HG02763 (cell line): Measurements from ENCODE around the gene RTN1.
A peak's percentile ranks its signal among the peaks of the same experiment; 100 is the strongest.

ENCODE experiments used
- ATAC-seq: cut with Tn5 transposase; IDR thresholded peaks from one replicate; pipeline ENCODE4 v1.9.1; 2021; ENCODE audit warnings: mild to moderate bottlenecking, moderate library complexity; ENCODE audit not compliant: unreplicated experiment

Gene RTN1

DNA sequence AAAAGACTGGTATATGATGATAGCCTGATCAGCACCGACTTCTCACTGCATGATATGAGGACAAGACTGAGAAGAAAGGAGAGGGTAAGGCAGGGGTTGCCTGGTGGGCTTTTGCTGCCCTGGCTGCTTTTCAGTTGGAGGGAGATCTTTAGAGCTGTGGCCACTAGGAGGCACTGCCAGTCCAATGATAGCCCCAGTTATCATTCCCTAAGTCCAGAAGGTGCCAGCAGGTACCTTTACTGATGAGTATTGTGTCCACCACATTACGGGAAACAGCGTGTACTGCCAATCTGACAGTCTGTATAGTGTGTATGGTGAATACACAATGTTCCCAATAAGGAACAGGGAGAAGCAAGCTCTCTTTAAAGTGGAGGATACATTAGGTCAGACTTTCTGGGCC lies 238.2 kb downstream of the RTN1 start:
- ATAC-seq: no peak

DNA sequence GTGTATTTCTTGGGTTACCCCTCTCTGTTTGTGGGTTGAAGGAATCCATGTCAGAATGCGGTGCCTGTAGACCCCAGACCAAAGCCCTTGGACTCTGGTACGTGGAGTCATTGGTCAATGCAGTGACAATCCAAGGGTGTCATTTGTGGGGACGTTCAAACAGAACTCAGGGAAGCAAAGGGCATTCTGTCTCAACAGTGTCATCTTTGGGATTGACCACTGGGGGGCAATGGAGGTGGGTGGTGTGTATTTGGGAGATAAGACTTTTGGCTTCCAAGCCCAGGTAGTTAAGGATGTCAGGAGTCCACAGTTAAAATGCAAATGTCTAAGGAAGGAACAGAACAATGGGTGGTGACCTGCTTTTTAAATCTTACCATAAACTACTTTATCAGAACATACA lies 239.3 kb downstream of the RTN1 start:
- ATAC-seq: no peak

DNA sequence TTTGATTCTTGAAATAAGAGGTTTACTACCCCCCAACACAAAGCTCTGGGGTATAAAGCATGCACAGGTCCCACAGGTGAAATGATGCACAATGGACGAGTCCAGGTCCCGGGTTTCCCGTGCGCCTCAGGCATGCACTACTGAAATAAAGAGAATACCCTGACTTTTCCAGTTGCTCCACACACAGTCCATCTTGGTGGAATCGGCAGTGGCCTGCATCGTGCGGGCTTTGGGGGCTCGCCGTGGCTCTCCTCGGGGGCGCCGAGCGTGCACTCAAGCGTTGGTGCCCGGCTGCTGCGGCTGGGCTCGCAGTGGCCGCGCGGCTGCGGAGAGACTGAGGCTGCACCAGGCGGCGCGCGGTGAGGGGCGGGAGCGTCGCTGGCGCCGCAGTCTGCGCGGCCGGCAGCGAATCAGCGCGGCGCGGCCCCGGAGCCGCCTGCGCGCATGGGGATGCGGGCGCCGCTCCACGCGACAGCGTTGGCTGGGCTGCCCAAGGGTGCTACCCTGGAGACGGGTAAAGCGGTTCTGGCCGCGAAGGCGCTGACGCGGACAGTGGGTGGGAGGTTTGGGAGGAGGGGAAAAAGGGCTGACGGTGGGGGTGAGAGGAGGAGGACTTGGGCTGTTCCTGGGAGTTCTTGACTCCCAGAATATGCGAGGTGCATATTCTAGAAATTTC lies 240.2 kb downstream of the RTN1 start:
- no peak for ATAC-seq

DNA sequence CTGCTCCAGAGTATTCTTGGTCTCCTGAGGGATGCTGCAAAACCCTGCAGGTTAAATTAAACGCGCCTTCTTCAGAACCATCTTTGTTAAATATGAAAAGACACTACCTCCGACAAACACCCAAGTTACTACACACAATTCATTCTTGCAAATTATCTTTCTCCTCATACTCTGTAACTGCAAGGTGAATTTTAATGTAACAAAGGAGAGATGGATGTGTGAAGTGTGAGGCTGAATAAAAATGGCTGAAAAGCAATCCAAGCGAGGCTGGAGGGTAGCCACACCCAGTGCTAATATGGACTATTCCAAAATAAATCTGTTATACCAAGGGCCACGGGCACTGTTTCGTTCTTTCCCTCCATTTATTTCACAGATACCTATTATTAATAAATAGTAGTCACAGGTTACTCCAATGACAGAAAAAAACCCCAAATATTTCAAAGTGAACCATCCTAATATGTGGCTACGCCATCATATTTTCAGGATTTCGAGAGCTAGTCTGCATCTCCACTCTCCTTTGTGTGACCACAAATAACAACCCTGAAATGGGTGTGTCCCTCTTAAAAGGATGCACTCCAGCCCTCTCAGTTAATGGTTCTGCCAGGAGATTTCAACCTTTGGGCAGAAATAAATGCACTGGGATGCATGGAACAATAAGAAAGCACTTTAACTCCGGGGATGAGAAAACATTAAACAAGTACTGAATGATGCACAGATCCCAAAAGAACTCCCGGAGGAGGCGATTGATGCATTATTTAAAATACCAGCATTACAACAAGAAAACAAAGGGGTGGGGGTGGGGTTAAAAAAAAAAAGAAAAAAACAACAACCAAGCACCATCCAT lies 240.9 kb downstream of the RTN1 start:
- ATAC-seq: no peak

DNA sequence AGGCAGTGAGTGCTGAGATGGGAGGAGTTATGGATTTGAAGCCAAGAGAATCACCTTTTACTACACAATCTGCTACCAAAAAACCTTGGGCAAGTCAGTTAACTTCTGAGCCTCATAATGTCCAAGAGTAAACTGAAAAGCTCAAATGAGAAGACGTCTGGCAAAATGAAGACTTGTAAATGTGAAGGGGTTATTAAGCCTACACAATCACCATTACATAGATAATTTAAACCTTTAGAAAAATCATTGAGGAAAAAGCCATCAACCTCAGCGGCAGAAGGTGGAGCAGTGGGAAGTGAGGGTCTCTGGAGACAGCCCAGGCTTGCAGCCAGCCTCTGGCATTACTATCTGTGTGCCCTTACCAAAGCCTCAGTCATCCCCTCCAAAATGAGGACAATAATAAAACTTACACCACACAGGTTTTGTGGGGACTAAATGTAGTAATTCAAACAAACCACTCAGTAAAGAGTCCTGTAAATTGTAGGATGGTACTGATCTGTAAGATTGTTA lies 243.5 kb downstream of the RTN1 start:
- no peak for ATAC-seq

DNA sequence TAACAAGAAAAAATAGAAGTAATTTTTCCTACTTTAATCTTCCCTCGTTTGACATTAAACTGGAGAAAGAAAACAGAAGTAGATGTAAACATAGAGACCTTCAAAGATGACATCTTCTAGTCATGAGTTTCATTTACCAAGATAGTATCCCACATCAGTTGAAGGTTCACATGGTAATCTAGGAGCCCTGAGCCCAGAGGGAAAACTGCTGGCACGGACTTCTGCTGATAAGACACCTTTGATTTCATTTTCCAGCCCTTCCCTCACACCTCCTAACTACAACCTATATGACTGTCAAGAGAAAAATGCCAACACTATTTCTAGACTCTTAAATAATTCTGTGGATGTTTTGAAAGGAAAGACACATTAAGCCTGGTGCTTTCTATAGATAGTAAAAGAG lies 247.9 kb downstream of the RTN1 start:
- ATAC-seq: no peak

DNA sequence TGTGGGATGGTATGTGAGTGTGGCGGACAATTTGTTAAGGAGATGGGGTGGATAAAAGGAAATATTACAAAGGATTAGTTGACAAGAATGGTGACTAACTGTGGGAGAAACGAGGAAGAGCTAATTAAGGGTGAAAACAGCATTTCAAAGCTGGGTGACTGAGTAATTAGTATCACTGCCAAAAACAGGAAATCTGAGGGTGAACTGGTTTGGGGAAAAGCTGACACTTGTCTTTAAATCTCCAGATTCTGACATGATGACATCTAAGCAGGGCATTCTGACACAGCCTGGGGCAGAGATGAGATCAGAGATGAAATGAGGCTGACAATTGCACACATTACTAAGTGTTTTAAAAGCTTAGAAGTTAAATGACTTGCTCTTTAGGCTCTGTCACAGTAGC lies 251.5 kb downstream of the RTN1 start:
- ATAC-seq: no peak

DNA sequence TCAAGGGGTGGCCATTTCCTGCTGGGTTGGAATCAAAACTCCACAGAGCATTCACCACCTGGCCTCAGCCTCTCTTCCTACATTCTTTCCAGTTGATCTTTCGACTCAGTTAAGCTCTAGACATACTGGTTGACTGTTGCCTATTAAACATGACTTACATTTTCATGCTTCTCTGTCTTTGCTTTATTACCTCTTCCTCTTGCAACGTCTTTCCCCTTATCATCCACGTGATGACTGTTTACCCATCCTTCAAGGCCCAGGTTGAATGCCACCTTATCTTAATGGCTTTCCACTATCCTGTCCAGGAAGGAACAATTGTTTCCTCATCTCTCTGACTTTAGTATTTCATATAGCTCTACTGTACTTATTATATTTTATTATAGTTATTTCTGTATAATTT lies 269.5 kb downstream of the RTN1 start:
- no peak for ATAC-seq

DNA sequence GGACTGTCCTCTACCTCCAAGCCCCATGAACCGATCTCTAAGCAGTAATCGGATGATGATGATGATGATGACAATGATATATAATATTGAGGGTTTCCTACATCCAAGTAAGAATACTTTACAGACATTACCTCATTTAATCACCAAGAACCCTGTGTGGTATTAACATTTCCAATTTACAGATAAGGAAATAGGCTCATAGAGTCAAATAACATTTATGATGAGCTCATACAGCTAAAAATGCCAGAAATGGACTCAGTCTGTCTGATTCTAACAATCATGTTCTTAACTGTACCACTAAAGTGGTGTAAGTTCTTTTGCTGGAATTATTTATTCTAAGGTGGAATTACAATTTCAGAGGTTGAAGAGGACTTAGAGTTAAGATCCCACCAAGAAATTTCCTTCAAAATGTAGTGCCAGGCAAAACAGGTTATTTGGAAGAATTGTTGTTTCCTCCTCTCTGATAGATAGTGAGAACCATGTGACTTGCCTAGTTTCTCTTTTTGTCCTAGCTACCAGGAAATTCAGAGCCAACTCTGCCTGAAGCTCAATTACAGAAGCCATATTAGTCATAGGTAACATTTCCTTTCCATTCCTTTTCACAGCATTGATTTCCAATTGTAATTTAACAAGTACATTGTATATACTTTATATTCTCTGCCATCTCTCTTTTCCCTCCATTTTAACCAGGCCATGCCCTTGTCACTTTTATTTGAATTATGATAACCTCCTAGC lies 270.2 kb downstream of the RTN1 start:
- no peak for ATAC-seq

DNA sequence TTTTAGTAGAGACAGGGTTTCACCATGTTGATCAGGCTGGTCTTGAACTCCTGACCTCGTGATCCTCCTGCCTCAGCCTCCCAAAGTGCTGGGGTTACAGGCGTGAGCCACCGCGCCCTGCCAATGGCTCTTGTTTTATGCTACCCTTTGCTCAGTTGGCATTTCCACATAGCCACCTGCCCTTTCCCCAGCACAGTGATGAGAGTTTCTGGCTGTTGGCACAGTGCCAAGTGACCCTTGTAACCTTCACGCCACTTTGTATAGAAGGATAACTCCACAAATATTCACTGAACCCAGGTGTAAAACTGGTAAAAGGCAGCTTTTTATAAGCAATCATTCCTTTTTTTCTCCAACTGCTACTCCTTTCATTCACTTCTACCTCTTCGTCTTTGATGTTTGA lies 275.5 kb downstream of the RTN1 start:
- ATAC-seq: no peak

DNA sequence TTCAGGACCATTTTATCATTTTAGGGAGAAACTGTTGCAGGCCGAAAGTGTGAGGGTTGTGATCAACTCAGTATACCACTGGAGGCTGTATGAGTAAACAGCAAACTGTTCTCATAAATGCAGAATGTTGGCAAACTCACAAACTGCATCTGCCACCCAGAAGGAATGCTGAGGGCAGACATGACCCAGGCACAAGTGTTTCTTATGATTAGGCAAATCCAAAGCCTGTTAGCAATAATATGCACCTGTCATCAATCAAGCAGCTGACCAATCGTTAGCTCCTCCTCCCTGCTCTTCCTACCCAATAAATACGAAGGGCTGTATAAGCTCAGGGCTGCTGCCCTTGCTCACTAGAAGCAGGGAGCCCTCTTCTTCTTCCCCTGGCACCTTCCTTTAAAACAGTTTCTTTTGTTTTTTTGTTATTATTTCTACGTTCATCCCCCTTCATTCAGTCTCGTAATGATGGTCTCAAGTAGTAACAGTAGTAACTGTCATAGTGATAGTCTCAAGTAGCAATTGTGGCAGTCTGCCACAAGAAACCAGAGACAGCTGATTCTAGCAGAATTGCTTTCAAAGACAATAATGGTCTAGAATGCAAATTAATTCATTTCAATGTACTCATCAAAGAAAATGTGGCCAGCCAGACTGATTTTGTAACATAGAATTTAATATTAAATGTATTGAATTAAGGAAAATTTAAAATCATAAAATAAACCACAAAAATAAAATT lies 278.8 kb downstream of the RTN1 start:
- ATAC-seq: no peak

DNA sequence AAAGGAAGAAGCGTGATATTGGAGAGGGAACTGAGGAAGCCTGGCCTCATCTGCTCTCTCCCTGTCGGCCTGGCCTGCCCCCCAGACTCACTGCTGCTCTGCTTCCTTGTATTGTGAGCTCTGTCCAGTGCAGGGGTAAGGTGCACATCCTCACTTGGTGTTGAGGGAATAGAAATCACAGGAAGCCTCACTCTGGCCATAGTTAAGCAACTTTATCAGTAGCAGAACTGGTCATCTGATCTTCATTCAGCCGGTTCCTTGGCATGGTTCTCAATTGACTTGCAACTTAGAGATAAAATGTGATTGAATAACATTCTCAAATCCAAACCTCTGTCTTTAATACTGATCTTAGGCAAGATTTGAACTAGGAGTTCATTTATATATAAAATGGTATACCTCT lies 282.5 kb downstream of the RTN1 start:
- ATAC-seq: no peak

DNA sequence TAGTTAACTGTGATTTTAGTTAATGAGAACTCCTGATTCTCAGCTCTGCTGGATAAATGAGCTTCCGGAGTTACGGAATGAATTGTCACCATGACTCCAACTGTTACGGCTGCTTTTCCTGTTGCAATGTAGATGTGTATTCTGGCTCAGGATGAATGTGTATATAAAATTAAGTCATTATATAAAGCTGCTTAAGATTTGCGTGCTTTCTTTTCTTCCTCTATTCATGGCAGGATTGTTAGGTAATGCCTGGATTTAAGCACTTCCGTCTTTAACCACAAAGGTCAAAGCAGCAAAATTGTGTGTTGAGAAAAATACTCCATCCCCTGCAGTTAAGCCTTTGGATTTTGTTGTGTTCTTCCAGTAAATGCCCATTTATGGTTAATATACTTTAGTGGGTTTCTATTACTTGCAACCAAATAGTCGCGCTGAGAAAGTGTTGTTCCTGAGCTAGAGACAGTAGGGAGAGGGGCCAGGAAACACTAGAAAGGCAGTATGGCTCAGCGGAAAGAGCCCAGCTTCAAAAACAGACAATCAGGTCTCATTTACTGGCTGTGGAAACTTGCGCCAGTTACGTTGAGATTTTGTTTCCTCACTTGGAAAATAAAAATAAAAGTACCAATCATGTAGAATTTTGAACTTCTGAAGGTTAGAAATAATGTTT lies 284.6 kb downstream of the RTN1 start:
- no peak for ATAC-seq

DNA sequence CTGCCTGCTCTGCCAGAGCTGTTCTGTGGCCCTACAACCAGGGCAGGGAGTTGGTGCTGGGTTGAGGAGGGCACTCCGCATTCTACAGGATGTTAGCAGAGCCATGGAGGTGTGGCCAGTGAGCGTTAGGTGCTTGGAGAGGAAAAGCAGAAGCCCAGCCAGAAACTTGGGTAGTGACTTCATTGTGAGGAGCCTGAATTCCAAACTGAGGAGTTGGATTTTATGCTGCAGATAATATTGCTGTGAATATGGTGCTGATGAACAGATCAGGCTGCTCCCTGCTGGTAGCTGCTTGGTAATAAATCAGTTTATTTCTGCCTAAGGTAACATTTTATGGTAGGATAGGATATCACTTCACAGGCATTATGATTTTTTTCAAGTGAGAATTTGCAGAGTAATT lies 286.8 kb downstream of the RTN1 start:
- ATAC-seq: no peak

DNA sequence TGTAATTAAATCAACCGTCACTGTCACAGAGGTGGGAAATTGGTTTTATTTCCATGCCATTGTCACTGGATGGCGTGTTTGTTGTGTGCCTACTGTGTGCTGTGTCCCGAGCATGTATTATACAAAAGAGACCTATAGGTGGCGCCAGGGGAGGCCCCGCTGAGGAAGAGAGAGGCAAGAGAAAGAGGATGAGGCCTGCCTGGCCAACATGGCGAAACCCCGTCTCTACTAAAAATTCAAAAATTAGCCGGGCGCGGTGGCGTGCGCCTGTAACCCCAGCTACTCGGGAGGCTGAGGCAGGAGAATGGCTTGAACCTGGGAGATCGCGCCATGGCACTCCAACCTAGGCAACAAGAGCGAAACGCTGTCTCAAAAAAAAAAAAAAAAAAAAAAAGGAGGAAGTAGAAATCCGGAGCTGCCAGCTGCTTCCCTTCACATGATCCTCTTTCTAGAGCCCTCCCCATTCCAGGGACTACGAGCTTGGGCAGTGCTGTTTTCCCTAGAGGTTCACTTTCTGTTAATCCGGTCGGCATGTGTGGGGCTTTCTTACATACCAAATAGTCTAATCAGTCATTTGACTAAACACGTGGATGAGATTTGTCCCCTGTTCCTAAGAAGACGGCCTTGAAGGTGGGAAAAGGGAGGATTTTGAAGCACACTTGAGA lies 287.6 kb downstream of the RTN1 start:
- no peak for ATAC-seq

DNA sequence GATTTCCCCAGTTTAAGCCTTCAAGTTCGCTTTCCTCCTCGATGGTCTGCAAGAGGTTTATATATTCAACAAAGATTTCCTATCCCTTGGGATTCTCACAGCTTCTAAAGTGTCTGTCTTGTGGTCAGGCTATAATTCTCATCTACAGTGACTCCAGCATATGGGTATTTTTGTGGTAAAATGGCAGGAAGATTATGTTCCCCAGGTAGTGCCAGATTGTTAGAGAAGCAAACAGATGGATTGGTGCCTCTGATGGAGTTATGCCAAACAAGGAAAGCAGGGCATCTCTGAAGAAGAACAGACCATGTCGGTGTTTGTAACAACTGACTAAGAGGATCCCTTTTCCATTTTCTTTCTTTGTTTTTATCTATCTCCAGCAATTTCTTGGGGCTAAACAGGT lies 288.4 kb downstream of the RTN1 start:
- no peak for ATAC-seq

DNA sequence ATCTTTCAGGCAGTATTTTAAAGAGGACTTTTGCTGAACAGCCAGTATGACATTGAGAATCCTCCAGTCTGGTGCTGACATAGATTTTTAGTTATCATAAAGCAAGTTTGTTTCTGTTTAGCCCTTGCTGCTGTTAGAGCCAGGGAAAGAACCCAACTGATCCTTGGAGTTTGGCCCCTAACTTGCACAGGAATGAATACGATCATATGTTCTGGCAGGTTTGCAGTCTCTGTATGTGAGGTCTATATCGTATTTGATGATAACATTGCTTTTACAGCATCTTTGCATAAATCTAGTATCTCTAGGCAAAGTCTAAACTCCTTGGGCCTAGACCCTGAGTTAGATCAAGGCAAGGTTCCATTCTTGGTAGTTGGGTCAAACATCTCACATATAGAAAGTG lies 289.7 kb downstream of the RTN1 start:
- ATAC-seq: no peak

DNA sequence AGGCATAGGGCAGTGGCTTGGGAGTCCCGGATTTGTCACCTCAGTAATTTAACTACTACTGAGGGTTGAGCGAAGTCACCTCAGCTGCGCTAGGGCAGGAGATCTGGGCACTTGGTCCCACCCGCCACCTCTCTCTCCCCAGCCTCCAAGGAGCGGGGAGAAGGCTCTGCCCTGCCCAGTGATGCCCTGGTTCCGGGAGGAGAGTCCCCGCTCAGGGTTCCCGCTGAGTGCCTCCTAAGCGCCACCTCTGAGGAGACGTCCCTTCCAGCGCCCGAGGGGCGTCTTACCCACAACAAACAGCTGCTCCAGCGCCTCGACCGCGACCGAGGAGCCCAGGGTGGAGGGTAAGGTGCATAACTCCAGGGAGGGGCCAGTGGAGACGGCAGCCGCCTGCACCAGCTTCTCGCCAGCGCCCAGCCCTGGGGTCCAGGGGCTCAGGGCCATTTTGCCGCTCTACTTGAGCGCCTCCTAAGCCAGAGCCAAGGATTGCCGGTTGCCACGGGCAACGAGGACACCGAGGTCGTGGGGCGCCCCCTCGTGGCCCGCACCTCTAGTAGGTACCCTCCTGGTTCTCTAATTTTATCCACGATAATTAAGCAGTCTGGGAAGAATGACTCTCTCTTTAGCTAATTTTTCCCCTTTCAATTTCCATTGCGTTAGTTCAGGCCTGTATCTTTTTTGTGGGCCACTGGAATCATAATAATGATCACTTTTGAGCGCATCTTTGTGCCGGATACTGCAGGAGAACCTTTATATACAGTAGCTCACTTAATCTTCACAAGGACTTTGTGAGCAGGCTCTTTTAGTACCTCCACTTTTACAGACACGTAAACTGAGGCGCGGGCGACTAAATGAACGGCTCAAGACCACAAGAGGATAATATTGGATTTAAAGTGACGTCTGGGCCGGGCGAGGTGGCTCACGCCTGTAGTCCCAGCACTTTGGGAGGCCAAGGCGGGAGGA lies 294.0 kb downstream of the RTN1 start, which contains the start of gene CCDC175:
CCDC175 (minus strand) TSS at position 481 of the 963 bp plus-strand sequence; CDS start at position 444, 37 bp downstream.
- peak; percentile 93 for ATAC-seq

DNA sequence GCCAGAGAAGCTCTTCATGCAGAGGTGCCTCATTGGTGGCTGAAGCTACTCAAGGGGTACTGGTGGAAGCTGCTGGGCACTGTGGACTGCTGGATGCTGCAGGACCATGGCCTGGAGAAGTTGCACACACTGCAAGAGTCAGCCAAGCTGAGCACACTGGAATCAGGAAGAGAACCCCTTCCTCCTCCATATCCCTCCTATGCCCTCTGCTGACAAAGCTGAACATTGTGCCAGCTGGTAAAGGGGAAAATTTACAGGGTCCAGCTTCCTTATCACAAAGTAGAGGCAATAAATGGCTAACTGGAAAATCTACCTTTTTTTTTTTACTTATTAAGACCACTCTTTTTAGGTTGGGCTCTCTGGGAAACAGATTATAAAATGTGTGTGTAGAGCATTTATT lies 300.5 kb downstream of the RTN1 start:
- no peak for ATAC-seq
